Prostate gland (tissue), 2 donors: ENCODE data around the gene ZNF775.

Experiments
- POLR2A ChIP-seq: fragments of 450-650 bp; IDR thresholded peaks from one replicate; pipeline ENCODE4 v1.6.1; 2016; ENCODE audit warnings: antibody characterized with exemption, mild to moderate bottlenecking
- POLR2AphosphoS5 ChIP-seq: sonication (generic); formaldehyde crosslinking; IDR thresholded peaks from one replicate; pipeline ENCODE4 v1.6.1; 2017; ENCODE audit warnings: antibody characterized with exemption
- TF ChIP-seq, protein P1 (sequence below), 4 experiments: fragments of 200-600 bp in 2 of 4; fragments of 450-650 bp in 2 of 4; sonication (generic) in 2 of 4; IDR thresholded peaks; 1 replicate in 3 of 4; 2 replicates in 1 of 4; pipeline ENCODE4 v1.5.1; 2016 to 2019; ENCODE audit warnings: antibody characterized with exemption in 4 of 4, mild to moderate bottlenecking in 2 of 4, moderate library complexity in 2 of 4

- TF ChIP-seq, protein P1, sequence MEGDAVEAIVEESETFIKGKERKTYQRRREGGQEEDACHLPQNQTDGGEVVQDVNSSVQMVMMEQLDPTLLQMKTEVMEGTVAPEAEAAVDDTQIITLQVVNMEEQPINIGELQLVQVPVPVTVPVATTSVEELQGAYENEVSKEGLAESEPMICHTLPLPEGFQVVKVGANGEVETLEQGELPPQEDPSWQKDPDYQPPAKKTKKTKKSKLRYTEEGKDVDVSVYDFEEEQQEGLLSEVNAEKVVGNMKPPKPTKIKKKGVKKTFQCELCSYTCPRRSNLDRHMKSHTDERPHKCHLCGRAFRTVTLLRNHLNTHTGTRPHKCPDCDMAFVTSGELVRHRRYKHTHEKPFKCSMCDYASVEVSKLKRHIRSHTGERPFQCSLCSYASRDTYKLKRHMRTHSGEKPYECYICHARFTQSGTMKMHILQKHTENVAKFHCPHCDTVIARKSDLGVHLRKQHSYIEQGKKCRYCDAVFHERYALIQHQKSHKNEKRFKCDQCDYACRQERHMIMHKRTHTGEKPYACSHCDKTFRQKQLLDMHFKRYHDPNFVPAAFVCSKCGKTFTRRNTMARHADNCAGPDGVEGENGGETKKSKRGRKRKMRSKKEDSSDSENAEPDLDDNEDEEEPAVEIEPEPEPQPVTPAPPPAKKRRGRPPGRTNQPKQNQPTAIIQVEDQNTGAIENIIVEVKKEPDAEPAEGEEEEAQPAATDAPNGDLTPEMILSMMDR (IDR thresholded peaks at IDR 0.05): no peak
- TF ChIP-seq POLR2A (no peak), POLR2AphosphoS5 (no peak)
These were observed 26.6 kb downstream of the ZNF775 start for GRCh38 chr7:150405584-150406311.
